Embryonic facial prominence (tissue), 1 donor: Measurements from ENCODE around the gene DSTYK.
"Not testable (repeated sequence)": the region's sequence is repeated elsewhere in the genome, so short reads cannot be mapped to it uniquely, and the experiment has no call there.

Source experiments
- DNase-seq: peaks from one replicate; pipeline ENCODE4 v3.0.0-alpha.2; 2016; ENCODE audit errors: extremely low spot score

The DSTYK gene

GRCh38 chr1:205216588-205216987, 5.1 kb upstream of the DSTYK start:
- no peak for DNase-seq

GRCh38 chr1:205214756-205215155, 3.3 kb upstream of the DSTYK start:
- DNase-seq = no peak

DNA sequence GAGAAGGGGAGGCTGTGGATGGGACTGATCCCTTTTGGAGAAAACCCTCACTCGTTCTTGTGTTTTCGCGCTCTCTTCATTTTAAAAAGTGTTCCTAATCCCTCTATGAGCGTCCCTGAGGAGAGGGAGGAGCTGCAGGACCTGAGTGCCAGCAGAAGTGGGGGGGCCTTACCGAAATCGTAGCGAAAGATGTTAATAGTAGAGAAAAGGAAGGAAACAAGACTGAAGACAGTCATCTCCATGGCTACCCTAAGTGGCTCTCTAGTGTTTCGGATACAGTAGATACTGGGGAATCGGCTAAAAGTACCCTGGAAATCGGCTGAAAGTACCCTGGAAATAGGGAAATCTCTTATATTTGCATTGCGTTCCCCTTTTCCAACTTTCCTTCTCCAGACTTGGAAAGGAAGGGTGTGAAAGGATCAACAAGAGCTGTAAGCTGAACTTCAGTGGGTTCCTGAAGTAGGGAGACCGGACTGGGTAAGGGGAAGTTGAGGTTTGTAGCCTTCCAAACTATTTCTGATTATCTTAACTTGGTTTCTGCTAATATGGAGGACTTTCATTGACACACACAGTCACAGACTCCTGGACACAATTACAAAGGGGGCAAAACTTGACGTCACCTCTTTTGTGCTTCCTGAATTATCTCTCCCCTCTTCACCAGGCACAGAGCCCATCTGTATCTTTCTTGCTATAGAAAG, 486 bp upstream of the DSTYK start:
- no peak for DNase-seq

GRCh38 chr1:205210756-205211168, 740 bp downstream of the DSTYK start:
- no peak for DNase-seq

GRCh38 chr1:205208811-205209210, 2.7 kb downstream of the DSTYK start:
- no peak for DNase-seq

- no peak for DNase-seq
These were observed 6.4 kb downstream of the DSTYK start for GRCh38 chr1:205205055-205205454.

DNA sequence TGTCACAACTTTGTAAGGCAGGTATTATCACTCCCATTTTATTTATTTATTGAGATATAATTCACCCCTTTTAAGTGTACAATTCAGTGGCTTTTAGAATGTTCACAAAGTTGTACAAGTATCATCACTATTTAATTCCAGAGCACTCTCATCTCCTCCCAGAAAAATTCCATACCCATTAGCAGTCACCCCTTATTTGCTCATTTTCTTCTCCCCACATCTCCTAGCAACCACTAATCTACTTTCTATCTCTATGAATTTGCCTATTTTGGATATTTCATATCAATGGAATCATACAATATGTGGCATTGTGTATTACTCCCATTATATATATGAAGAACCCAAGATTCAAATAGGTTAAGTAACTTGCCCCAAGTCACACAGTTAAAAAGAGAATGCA, 7.0 kb downstream of the DSTYK start:
- DNase-seq = no peak

GRCh38 chr1:205199931-205200299, 11.6 kb downstream of the DSTYK start:
- DNase-seq = no peak

GRCh38 chr1:205199090-205199930, 12.2 kb downstream of the DSTYK start:
- DNase-seq = no peak

GRCh38 chr1:205192287-205192686, 19.2 kb downstream of the DSTYK start:
- DNase-seq = no peak

- DNase-seq = no peak
These were observed 19.9 kb downstream of the DSTYK start for GRCh38 chr1:205191622-205192021.

GRCh38 chr1:205190845-205191577, 20.5 kb downstream of the DSTYK start:
- DNase-seq = no peak

DNA sequence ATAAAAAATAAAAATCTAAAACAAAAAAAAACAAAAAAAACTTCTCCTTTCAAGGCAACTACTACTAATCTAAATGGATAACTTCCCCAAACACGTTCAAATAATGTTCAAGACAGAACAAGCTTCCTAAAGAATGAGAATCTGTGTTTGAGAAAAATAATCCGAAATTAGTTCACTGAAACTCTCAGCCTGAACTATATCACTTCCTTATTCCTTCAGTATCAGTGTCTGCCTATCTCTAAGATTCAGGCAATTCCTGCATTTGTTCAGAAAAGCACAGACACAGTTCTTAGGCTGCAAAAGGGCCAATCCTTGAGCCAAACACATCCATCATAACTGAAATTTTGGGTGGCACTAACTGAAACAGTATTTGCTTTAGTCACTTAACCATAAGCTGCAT, 22.4 kb downstream of the DSTYK start:
- no peak for DNase-seq

- no peak for DNase-seq
These were observed 22.9 kb downstream of the DSTYK start for GRCh38 chr1:205188596-205188995.

DNA sequence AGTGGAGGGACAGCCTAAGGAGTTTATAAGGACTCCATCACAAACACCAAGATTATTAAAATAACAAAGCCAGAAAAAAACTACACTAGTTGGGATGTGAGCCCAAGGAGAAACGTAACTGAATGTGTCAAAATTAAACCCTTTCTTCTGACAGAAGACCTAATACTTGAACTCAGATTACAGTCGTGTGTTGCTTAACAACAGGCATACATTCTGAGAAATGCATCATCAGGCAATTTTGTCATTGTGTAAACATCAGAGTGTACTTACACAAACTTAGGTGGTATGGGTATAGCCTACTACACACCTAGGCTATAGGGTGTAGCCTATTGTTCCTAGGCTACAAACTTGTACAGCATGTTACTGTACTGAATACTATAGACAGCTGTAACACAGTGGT, 23.4 kb downstream of the DSTYK start:
- DNase-seq = no peak

DNA sequence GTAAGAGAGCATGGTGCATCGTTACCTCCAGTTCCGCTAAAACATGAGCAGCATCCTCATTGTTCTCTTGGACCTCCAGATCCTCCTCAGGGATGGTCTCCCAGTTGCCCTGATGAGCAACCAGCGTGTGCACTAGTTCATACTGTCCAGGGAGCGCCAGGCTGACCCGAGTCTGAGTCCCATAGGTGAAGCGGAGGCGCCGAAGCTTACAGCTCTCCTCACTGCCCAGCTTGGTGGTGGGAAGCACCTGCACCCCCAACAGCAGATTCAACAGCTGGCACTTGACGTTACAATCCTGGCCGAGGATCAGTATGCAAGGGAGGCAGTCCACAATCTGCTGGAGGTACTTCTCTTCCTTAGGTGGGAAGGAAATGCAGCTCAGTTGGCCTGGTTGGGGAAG, 24.1 kb downstream of the DSTYK start:
- no peak for DNase-seq

DNA sequence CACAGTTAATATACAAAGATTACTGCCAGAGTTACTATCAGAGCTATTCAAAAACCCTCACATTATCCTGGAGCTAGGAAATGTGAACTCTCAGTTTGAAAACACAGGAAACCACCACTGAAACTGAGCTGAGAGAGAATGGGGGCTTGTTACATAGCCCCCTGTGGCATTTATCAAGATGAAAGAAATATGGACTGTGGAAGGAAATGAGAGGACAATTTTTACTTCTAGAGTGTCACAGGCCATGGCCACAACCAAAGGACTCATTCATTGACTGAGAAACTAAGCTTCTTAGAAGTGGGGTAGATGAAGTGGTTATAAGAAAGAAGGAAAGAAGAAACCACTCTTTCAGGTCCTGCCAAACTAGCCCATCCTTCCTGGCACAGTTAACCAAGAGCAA, 25.3 kb downstream of the DSTYK start:
- no peak for DNase-seq

DNA sequence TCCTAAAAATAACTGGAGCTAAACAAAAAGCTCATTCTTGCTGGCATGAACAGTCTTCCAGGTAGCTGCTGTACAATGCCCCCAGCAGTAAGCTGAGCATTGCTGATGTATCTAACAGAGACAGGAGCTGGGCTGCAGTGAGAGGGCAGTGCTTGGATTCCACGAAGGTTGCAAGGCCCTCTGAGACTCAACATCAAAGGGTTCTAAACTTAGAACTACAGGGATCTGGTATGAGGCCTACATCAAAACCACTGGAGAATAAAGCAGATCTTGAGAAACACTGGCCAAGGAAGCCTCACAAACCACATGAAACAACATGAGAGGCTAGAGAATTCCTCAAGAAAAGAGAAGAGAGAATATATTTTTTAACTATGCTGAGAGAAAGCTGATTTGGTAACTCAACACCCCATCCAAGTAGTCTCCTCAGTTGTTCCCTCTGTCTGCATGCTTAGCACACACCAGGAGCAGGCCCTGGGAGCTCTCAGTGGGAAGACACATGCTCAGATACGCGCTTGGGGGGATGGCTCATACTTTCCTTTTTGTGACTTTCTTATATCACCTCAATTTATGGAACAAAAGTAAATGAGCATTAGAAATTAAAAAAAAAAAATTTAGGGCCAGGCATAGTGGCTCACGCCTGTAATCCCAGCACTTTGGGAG, 27.7 kb downstream of the DSTYK start:
- no peak for DNase-seq

- DNase-seq = no peak
These were observed 28.6 kb downstream of the DSTYK start for GRCh38 chr1:205182930-205183329.

GRCh38 chr1:205180331-205180730, 31.2 kb downstream of the DSTYK start:
- DNase-seq = not testable (repeated sequence)

DNA sequence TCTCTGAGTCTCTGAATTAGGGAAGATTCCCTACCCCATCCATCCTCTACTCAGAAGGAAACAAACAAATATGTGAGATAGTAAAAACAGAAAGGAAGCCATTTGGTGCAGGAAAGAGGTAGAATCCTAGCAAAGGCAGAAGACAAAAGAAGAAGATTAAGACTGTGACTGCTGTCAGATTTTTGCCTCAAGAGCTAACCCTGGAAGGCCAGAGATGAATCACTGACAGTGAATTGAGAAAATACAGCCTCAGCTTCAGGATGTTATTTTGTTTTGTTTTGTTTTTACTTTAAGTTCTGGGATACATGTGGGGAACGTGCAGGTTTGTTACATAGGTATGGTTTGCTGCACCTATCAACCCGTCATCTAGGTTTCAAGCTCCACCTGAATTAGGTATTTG, 31.7 kb downstream of the DSTYK start:
- no peak for DNase-seq

- no peak for DNase-seq
These were observed 38.7 kb downstream of the DSTYK start for GRCh38 chr1:205172729-205173366.
